Tongue (tissue), 2 donors: ENCODE results near the gene TSHZ3. TPM values are rescaled to one million over a fixed set of nuclear protein-coding genes. Genes with fewer than 3 reads are reported as not detected.

ENCODE experiments used
- DNase-seq: peaks from one replicate; pipeline ENCODE4 v3.0.0-alpha.2; 2015
- total RNA-seq: library from RNA; depleted of rRNA; stranded (reverse); fragments of >200 nt; gene quantifications from one replicate; pipeline ENCODE4 v1.2.3, GENCODE V29; 2014

Gene TSHZ3
- total RNA-seq, 1 donor from 2014 or later, result 9.5 TPM

GRCh38 chr19:31286491-31286890 is 62.7 kb downstream of the TSHZ3 start:
- no peak for DNase-seq

GRCh38 chr19:31285744-31286143 is 63.5 kb downstream of the TSHZ3 start:
- DNase-seq, result peak; percentile 90

- no peak for DNase-seq
These were observed 64.6 kb downstream of the TSHZ3 start for GRCh38 chr19:31284621-31285020.

GRCh38 chr19:31283701-31284100 is 65.5 kb downstream of the TSHZ3 start:
- DNase-seq, result no peak

GRCh38 chr19:31282346-31282745 is 66.9 kb downstream of the TSHZ3 start:
- no peak for DNase-seq

- no peak for DNase-seq
These were observed 68.8 kb downstream of the TSHZ3 start for GRCh38 chr19:31280287-31281006.

GRCh38 chr19:31279436-31279765 is 69.8 kb downstream of the TSHZ3 start:
- no peak for DNase-seq

- no peak for DNase-seq
These were observed 70.4 kb downstream of the TSHZ3 start for GRCh38 chr19:31278555-31279435.

GRCh38 chr19:31277516-31277915 is 71.7 kb downstream of the TSHZ3 start:
- DNase-seq, result no peak

GRCh38 chr19:31276831-31277230 is 72.4 kb downstream of the TSHZ3 start:
- DNase-seq, result no peak

- no peak for DNase-seq
These were observed 74.2 kb downstream of the TSHZ3 start for GRCh38 chr19:31275068-31275334.

GRCh38 chr19:31274251-31275067 is 74.8 kb downstream of the TSHZ3 start:
- DNase-seq, result no peak

- no peak for DNase-seq
These were observed 76.6 kb downstream of the TSHZ3 start for GRCh38 chr19:31272583-31273106.

GRCh38 chr19:31271306-31271911 is 77.8 kb downstream of the TSHZ3 start:
- DNase-seq, result no peak

GRCh38 chr19:31270897-31271296 is 78.3 kb downstream of the TSHZ3 start:
- no peak for DNase-seq

GRCh38 chr19:31269425-31270127 is 79.7 kb downstream of the TSHZ3 start:
- DNase-seq, result no peak

GRCh38 chr19:31268751-31269383 is 80.4 kb downstream of the TSHZ3 start:
- DNase-seq, result no peak

- DNase-seq, result no peak
These were observed 82.5 kb downstream of the TSHZ3 start for GRCh38 chr19:31266731-31267130.

GRCh38 chr19:31266196-31266595 is 83.0 kb downstream of the TSHZ3 start:
- DNase-seq, result no peak

- DNase-seq, result peak; percentile 46
These were observed 85.0 kb downstream of the TSHZ3 start for GRCh38 chr19:31264041-31264778.
